ENCODE data around the gene AOC3. TPM values are rescaled to one million over a fixed set of nuclear protein-coding genes. Genes with fewer than 3 reads are reported as not detected.

The AOC3 gene
- total and polyA plus RNA-seq, 2 of the 8 experiments (the other 6 are each of a cell fraction or from before 2014, with no cell fraction given) = 2.5 to 2.7 TPM

GRCh38 chr17:42871647-42872046, 20.6 kb downstream of the AOC3 start (continued):
- TF ChIP-seq PHF8 (conservative IDR thresholded peaks at IDR 0.05; ENCODE audit: low read depth, low read length) = no peak
- no peak for TF ChIP-seq POLR2AphosphoS5 (IDR thresholded peaks at IDR 0.05; ENCODE audit: low read depth, low read length)

Measured in H1 (cell line).